ENCODE data around the gene ANP32D. TPM values are rescaled to one million over a fixed set of nuclear protein-coding genes. Genes with fewer than 3 reads are reported as not detected.
"Not testable (repeated sequence)": the region's sequence is repeated elsewhere in the genome, so short reads cannot be mapped to it uniquely, and the experiment has no call there.

The ANP32D gene
- total RNA-seq, 4 donors from 2014 or later: not detected

- no peak for TF ChIP-seq POLR2A (IDR thresholded peaks at IDR 0.05)
- intact Hi-C loops (cut with DNase I; ENCODE audit: low total_unique reads): no loop called here
- DNase-seq (ENCODE audit: low spot score in 2 of 2): no peak
- H3K4me3 ChIP-seq (ENCODE audit: low read depth, poor library complexity, severe bottlenecking): no peak overlapping the region
- 64 to 87% methylated on average over 2 of the region's 2 CpGs for WGBS, 2 donors
Measured at GRCh38 chr12:48512855-48513254, 40.5 kb downstream of the ANP32D start.

GRCh38 chr12:48514728-48515127 is 42.4 kb downstream of the ANP32D start:
- intact Hi-C loops (cut with DNase I; ENCODE audit: low total_unique reads): no loop called here
- no peak for TF ChIP-seq CTCF (IDR thresholded peaks at IDR 0.05)
- TF ChIP-seq POLR2A (IDR thresholded peaks at IDR 0.05): no peak
- no peak for DNase-seq (ENCODE audit: low spot score in 2 of 2)
- 68 to 79% methylated on average over 1 of the region's 1 CpG for WGBS, 2 donors
- no peak overlapping the region for H3K4me3 ChIP-seq (ENCODE audit: low read depth, poor library complexity, severe bottlenecking)

GRCh38 chr12:48520381-48520780 is 48.0 kb downstream of the ANP32D start:
- DNase-seq (ENCODE audit: low spot score in 2 of 2); H3K4me3 ChIP-seq (ENCODE audit: low read depth, poor library complexity, severe bottlenecking); intact Hi-C loops (cut with DNase I; ENCODE audit: low total_unique reads): not testable (repeated sequence)
- 94 to 95% methylated on average over 11 to 17 of the region's 24 CpGs for WGBS, 2 donors

Other genes with a start within 250 kb of the ANP32D start
- 10 to 100 TPM in 3 of 4 donors, 1 to 10 TPM in 1; 7.8 to 14.1 (median 12.1) TPM for gene ZNF641, start 121.6 kb upstream of the ANP32D start, total RNA-seq
- gene C12orf54, start 9.9 kb downstream of the ANP32D start, total RNA-seq: not detected
- not detected for gene OR8S1, start 53.1 kb downstream of the ANP32D start, total RNA-seq
- gene LALBA, start 97.5 kb downstream of the ANP32D start, total RNA-seq: not detected
- 100 to 1,000 TPM in 1 of 4 donors, 10 to 100 TPM in 3; 45.9 to 106 (median 60.6) TPM for gene KANSL2, start 209.7 kb downstream of the ANP32D start, total RNA-seq
- 10 to 100 TPM; 19.3 to 34.9 (median 31.5) TPM for gene CCNT1, start 244.1 kb downstream of the ANP32D start, total RNA-seq

Data from lower leg skin (tissue), 4 donors.